NB4 (cell line): ENCODE results near the gene SEC24A.
"Not testable (repeated sequence)": the region's sequence is repeated elsewhere in the genome, so short reads cannot be mapped to it uniquely, and the experiment has no call there.

Experiments used
- DNase-seq: peaks from one replicate; pipeline ENCODE4 v3.0.0; 2010; ENCODE audit warnings: low read depth
- H3K4me3 ChIP-seq: one replicate; pipeline ENCODE4 v1.5.1; 2011; ENCODE audit warnings: mild to moderate bottlenecking, low read depth, low read length, moderate library complexity
- MYC ChIP-seq: IDR thresholded peaks from 2 replicates; pipeline ENCODE4 v1.6.1; 2011; ENCODE audit warnings: low read depth, low read length
- POLR2A ChIP-seq: IDR thresholded peaks from 2 replicates; pipeline ENCODE4 v1.6.1; 2011; ENCODE audit warnings: mild to moderate bottlenecking; ENCODE audit not compliant: insufficient read length; ENCODE audit errors: extremely low read depth
- TF ChIP-seq, protein P1 (sequence below): IDR thresholded peaks from one replicate; pipeline ENCODE4 v1.5.1; 2012; ENCODE audit warnings: low read depth, low read length
- TF ChIP-seq, protein P2 (sequence below): IDR thresholded peaks from 2 replicates; pipeline ENCODE4 v1.6.1; 2011; ENCODE audit warnings: low read depth, low read length

Gene SEC24A

DNA sequence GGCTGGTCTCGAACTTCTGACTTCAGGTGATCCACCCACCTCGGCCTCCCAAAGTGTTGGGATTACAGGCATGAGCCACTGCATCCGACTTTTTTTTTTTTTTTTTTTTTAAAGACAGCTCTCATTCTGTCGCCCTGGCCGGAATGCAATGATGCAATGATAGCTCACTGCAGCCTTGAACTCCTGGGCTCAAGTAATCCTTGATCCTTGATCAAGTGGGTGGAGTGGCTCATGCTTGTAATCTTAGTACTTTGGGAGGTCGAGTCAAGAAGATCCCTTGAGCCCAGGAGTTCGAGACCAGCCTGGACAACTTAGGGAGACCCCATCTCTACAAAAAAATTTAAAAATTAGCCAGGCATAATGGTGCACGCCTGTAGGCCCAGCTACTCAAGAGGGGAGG, 8.1 kb downstream of the SEC24A start:
- DNase-seq: no peak

DNA sequence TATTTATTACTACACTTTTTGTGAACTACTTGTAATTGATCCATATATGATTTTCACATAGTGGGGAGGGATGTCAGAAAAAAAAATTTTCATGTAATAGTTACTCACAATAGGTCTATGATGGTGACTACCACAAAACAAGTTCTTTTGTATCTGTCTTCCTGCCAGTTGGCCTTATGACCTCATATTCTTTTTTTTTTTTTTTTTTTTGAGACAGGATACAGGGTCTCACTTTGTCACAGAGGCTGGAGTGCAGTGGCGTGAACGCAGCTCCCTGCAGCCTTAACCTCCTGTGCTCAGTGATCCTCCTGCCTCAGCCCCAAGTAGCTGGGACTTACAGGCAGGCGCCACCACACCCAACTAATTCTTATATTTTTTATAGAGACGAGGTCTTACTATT, 10.9 kb downstream of the SEC24A start:
- TF ChIP-seq, protein P1, sequence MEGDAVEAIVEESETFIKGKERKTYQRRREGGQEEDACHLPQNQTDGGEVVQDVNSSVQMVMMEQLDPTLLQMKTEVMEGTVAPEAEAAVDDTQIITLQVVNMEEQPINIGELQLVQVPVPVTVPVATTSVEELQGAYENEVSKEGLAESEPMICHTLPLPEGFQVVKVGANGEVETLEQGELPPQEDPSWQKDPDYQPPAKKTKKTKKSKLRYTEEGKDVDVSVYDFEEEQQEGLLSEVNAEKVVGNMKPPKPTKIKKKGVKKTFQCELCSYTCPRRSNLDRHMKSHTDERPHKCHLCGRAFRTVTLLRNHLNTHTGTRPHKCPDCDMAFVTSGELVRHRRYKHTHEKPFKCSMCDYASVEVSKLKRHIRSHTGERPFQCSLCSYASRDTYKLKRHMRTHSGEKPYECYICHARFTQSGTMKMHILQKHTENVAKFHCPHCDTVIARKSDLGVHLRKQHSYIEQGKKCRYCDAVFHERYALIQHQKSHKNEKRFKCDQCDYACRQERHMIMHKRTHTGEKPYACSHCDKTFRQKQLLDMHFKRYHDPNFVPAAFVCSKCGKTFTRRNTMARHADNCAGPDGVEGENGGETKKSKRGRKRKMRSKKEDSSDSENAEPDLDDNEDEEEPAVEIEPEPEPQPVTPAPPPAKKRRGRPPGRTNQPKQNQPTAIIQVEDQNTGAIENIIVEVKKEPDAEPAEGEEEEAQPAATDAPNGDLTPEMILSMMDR: no peak
- TF ChIP-seq, protein P2, sequence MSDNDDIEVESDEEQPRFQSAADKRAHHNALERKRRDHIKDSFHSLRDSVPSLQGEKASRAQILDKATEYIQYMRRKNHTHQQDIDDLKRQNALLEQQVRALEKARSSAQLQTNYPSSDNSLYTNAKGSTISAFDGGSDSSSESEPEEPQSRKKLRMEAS: no peak
- no peak for TF ChIP-seq POLR2A
- no peak for TF ChIP-seq MYC
- no peak overlapping the region for H3K4me3 ChIP-seq
- no peak for DNase-seq

More for the DNA sequence above, 8.1 kb downstream of the SEC24A start:
- TF ChIP-seq, protein P2: no peak
- TF ChIP-seq, protein P1: no peak
- TF ChIP-seq POLR2A: no peak
- TF ChIP-seq MYC: no peak
- no peak overlapping the region for H3K4me3 ChIP-seq

DNA sequence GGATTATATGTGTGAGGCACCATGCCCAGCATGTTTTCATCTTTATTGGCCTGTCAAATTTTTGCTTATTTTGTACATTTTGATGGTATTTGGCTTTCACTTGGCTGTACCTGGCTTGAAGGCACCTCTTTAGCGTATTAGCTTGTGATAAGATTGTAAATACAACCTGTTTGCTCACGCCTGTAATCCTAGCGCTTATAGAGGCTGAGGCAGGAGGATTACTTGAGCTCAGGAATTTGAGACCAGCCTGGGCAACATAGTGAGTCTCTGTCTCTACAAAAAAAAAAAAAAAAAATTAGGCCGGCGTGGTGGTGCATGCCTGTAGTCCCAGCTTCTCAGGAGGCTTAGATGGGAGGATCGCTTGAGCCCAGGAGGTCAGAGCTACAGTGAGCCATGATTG, 11.3 kb downstream of the SEC24A start:
- no peak for TF ChIP-seq MYC
- TF ChIP-seq, protein P2: no peak
- TF ChIP-seq, protein P1: no peak
- no peak for TF ChIP-seq POLR2A
- H3K4me3 ChIP-seq: no peak overlapping the region
- no peak for DNase-seq

DNA sequence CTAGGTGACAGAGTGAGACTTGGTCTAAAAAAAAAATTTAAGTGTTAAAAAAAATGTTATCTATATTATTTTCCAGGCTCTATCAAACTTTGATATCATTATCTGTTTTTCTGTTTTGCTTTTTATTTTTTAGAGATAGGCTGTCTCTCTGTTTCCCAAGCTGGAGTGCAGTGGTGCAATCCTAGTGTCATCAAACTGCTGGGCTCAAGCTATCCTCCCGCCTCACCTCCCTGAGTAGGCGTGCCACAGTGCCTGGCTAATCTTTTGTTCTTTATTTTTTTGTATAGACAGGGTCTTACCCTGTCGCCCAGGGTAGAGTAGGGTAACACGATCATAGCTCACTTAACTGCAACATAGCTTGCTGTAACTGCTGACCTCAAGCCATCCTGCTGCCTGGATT, 14.4 kb downstream of the SEC24A start:
- H3K4me3 ChIP-seq: no peak overlapping the region
- DNase-seq: no peak
- TF ChIP-seq POLR2A: no peak
- no peak for TF ChIP-seq MYC
- TF ChIP-seq, protein P2: no peak
- TF ChIP-seq, protein P1: no peak

DNA sequence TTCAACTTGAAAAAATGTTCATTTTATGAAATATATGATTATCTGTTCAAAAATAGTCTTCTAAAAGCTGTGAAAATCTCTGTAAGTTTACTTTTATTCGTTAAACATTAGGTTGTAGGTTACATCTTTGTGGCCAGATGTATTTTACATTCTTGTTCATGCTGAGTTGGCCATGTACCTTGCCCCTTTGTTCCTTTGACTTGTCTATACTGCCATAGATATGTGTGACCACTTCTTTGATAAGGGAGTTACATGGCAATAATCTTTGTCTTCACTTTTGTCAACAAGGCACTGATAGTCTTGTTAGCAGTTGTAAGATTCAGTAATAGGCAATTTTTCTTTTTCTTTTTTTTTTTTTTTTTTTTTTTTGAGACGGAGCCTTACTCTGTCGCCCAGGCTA, 15.9 kb downstream of the SEC24A start:
- DNase-seq: no peak

DNA sequence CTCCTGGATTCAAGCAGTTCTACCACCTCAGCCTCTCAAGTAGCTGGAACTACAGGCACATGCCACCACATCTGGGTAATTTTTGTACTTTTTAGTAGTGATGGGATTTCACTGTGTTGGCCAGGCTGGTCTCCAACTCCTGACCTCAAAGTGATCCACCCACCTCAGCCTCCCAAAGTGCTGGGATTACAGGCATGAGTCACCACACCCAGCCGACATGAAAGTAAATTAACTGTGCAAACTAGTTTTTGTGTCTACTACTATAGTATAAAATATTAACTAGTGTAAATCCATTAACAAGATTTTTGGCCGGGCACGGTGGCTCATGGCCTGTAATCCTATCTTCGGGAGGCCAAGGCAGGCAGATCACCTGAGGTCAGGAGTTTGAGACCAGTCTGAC, 25.0 kb downstream of the SEC24A start:
- not testable (repeated sequence) for H3K4me3 ChIP-seq, DNase-seq

More for the DNA sequence above, 15.9 kb downstream of the SEC24A start:
- TF ChIP-seq, protein P1: no peak
- TF ChIP-seq POLR2A: no peak
- H3K4me3 ChIP-seq: no peak overlapping the region

DNA sequence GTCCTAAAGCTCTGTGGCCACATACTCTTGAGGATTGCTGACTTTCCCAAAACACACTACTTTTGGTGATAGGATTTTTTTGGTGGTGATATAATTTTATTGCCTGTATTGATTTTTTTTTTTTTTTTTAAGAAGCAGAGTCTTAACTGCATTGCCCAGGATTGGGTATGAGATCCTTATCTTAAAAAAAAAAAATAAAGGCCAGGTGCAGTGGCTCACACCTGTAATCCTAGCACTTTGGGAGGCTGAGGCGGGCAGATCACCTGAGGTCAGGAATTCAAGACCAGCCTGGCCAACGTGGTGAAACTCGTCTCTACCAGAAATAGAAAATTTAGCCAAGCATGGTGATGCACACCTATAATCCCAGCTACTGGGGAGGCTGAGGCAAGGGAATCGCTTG, 28.8 kb downstream of the SEC24A start:
- not testable (repeated sequence) for DNase-seq, H3K4me3 ChIP-seq

DNA sequence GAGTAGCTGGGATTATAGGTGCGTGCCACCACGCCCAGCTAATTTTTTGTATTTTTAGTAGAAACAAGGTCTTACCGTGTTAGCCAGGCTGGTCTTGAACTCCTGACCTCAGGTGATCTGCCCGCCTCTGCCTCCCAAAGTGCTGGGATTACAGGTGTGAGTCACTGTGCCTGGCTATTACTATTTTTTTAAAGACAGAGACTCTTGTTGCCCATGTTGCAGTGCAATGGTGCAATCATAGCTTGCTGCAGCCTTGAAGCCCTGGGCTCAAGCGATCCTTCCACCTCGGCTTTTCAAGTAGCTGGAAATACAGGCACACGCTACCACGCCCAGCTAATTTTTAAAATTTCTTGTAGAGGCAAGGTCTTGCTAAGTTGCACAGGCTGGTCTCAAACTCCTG, 41.6 kb downstream of the SEC24A start:
- DNase-seq, H3K4me3 ChIP-seq: not testable (repeated sequence)
